ENCODE results near the gene PCSK2. TPM values are rescaled to one million over a fixed set of nuclear protein-coding genes. Genes with fewer than 3 reads are reported as not detected.

PCSK2 gene
- total RNA-seq, 1 experiment from 2014 or later: not detected

- BruUV-seq (replicated peaks): no TSS peak
- Histone ChIP-seq H3K4me1 (no peaks in the 10 kb centered on the region), H3K36me3 (ENCODE audit: control insufficient read depth, insufficient read depth, low read length) (no peaks in the 10 kb centered on the region), H3K9me3 (no peaks in the 10 kb centered on the region), H3K27me3 (replicated peaks; ENCODE audit: control insufficient read depth, insufficient read depth, low read length) (no peaks in the 10 kb centered on the region; the same call in none of the 2 replicates), H3K4me3 (ENCODE audit: low read depth, low read length) (no peak overlapping the region)
- ChIA-PET POLR2A (no interaction called here), CTCF (no interaction called here)
- Mint-ChIP-seq H3K9me3 (ENCODE audit: unreplicated experiment) (no peaks in the 10 kb centered on the region), H3K27me3 (ENCODE audit: insufficient read depth, unreplicated experiment) (peaks cover 15% of the 10 kb centered on the region), H3K36me3 (ENCODE audit: insufficient read depth, unreplicated experiment) (no peaks in the 10 kb centered on the region), H3K4me1 (ENCODE audit: low read depth, unreplicated experiment) (no peaks in the 10 kb centered on the region), H3K4me3 (ENCODE audit: unreplicated experiment) (no peak overlapping the region), H3K27ac (ENCODE audit: unreplicated experiment) (no peak overlapping the region)
- TF ChIP-seq CTCF (IDR thresholded peaks at IDR 0.05; ENCODE audit: insufficient read depth in 1 of 2, low read depth in 1 of 2, low read length in 1 of 2, severe bottlenecking in 1 of 2, unreplicated experiment in 1 of 2): no peak
- DNase-seq: no peak
- intact Hi-C loops (cut with micrococcal nuclease; ENCODE audit: unreplicated experiment): no loop called here
Measured at GRCh38 chr20:17357238-17357637, 130.4 kb downstream of the PCSK2 start.

GRCh38 chr20:17358854-17359253 lies 132.0 kb downstream of the PCSK2 start:
- Mint-ChIP-seq H3K27me3 (ENCODE audit: insufficient read depth, unreplicated experiment) (peaks cover 9% of the 10 kb centered on the region), H3K36me3 (ENCODE audit: insufficient read depth, unreplicated experiment) (no peaks in the 10 kb centered on the region), H3K9me3 (ENCODE audit: unreplicated experiment) (no peaks in the 10 kb centered on the region), H3K4me3 (ENCODE audit: unreplicated experiment) (no peak overlapping the region), H3K27ac (ENCODE audit: unreplicated experiment) (no peak overlapping the region), H3K4me1 (ENCODE audit: low read depth, unreplicated experiment) (no peaks in the 10 kb centered on the region)
- no peaks in the 10 kb centered on the region for H3K36me3 ChIP-seq (ENCODE audit: control insufficient read depth, insufficient read depth, low read length)
- POLR2A ChIA-PET: no interaction called here
- no peak for DNase-seq
- no peaks in the 10 kb centered on the region for H3K4me1 ChIP-seq
- CTCF ChIA-PET: no interaction called here
- no peaks in the 10 kb centered on the region for H3K9me3 ChIP-seq
- no peak for TF ChIP-seq CTCF (IDR thresholded peaks at IDR 0.05; ENCODE audit: insufficient read depth in 1 of 2, low read depth in 1 of 2, low read length in 1 of 2, severe bottlenecking in 1 of 2, unreplicated experiment in 1 of 2)
- no peaks in the 10 kb centered on the region; the same call in none of the 2 replicates for H3K27me3 ChIP-seq (replicated peaks; ENCODE audit: control insufficient read depth, insufficient read depth, low read length)
- BruUV-seq (replicated peaks): no TSS peak
- no peak overlapping the region for H3K4me3 ChIP-seq (ENCODE audit: low read depth, low read length)
- intact Hi-C loops (cut with micrococcal nuclease; ENCODE audit: unreplicated experiment): no loop called here

DNA sequence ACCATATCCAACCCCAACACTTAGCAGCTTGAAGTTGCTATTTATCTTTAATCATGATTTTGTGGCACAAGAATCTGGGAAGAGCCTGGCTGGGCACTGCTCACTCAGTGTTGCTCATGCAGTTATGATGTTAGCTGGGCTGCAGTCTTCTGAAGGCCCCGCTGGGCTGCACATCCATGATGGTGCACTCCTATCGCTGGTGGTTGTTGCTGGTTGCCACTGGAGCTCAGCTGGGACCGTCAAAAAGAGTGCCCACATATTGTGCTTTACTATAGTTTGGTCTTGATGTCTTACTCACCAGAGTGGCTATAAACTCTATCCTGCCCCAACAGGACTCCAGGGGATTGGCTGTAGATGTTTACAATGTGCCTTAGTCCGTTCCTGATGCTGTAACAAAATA lies 137.8 kb downstream of the PCSK2 start:
- Histone ChIP-seq H3K9me3 (no peaks in the 10 kb centered on the region), H3K36me3 (ENCODE audit: control insufficient read depth, insufficient read depth, low read length) (no peaks in the 10 kb centered on the region), H3K4me1 (no peaks in the 10 kb centered on the region), H3K4me3 (ENCODE audit: low read depth, low read length) (no peak overlapping the region), H3K27me3 (replicated peaks; ENCODE audit: control insufficient read depth, insufficient read depth, low read length) (no peaks in the 10 kb centered on the region)
- H3K9me3 Mint-ChIP-seq (ENCODE audit: unreplicated experiment): no peaks in the 10 kb centered on the region
- H3K27ac Mint-ChIP-seq (ENCODE audit: unreplicated experiment): no peak overlapping the region
- intact Hi-C loops (cut with micrococcal nuclease; ENCODE audit: unreplicated experiment): no loop called here
- BruUV-seq (replicated peaks): no TSS peak
- H3K4me1 Mint-ChIP-seq (ENCODE audit: low read depth, unreplicated experiment): no peaks in the 10 kb centered on the region
- POLR2A ChIA-PET: no interaction called here
- H3K4me3 Mint-ChIP-seq (ENCODE audit: unreplicated experiment): no peak overlapping the region
- peaks cover 19% of the 10 kb centered on the region for H3K27me3 Mint-ChIP-seq (ENCODE audit: insufficient read depth, unreplicated experiment)
- TF ChIP-seq CTCF (IDR thresholded peaks at IDR 0.05; ENCODE audit: insufficient read depth in 1 of 2, low read depth in 1 of 2, low read length in 1 of 2, severe bottlenecking in 1 of 2, unreplicated experiment in 1 of 2): no peak
- CTCF ChIA-PET: no interaction called here
- no peak for DNase-seq
- H3K36me3 Mint-ChIP-seq (ENCODE audit: insufficient read depth, unreplicated experiment): no peaks in the 10 kb centered on the region
